HG03025 (cell line): ENCODE results near the gene SLC48A1.

Experiments used
- ATAC-seq: cut with Tn5 transposase; IDR thresholded peaks from one replicate; pipeline ENCODE4 v1.9.1; 2021; ENCODE audit warnings: mild to moderate bottlenecking, moderate library complexity; ENCODE audit not compliant: unreplicated experiment, low FRiP score

The SLC48A1 gene

GRCh38 chr12:47744005-47744651, 28.9 kb upstream of the SLC48A1 start:
- ATAC-seq, result no peak

GRCh38 chr12:47744778-47745436, 28.1 kb upstream of the SLC48A1 start:
- ATAC-seq, result no peak

GRCh38 chr12:47745485-47746041, 27.5 kb upstream of the SLC48A1 start:
- ATAC-seq, result no peak

- ATAC-seq, result no peak
Observed at GRCh38 chr12:47746073-47746472, 27.0 kb upstream of the SLC48A1 start.

- no peak for ATAC-seq
Observed at GRCh38 chr12:47746523-47746922, 26.5 kb upstream of the SLC48A1 start.

- ATAC-seq, result no peak
Observed at GRCh38 chr12:47747126-47747525, 25.9 kb upstream of the SLC48A1 start.

GRCh38 chr12:47747596-47748506, 25.2 kb upstream of the SLC48A1 start:
- no peak for ATAC-seq

- no peak for ATAC-seq
Observed at GRCh38 chr12:47748507-47748828, 24.6 kb upstream of the SLC48A1 start.

- no peak for ATAC-seq
Observed at GRCh38 chr12:47748899-47749298, 24.1 kb upstream of the SLC48A1 start.

- ATAC-seq, result no peak
Observed at GRCh38 chr12:47750229-47750798, 22.7 kb upstream of the SLC48A1 start.

GRCh38 chr12:47750916-47751470, 22.0 kb upstream of the SLC48A1 start:
- no peak for ATAC-seq

GRCh38 chr12:47751561-47751960, 21.5 kb upstream of the SLC48A1 start:
- ATAC-seq, result no peak

- ATAC-seq, result no peak
Observed at GRCh38 chr12:47752121-47752520, 20.9 kb upstream of the SLC48A1 start.

- ATAC-seq, result no peak
Observed at GRCh38 chr12:47752552-47752951, 20.5 kb upstream of the SLC48A1 start.

- no peak for ATAC-seq
Observed at GRCh38 chr12:47753021-47754001, 19.7 kb upstream of the SLC48A1 start.

- ATAC-seq, result no peak
Observed at GRCh38 chr12:47754126-47754525, 18.9 kb upstream of the SLC48A1 start.

GRCh38 chr12:47754881-47755280, 18.2 kb upstream of the SLC48A1 start:
- ATAC-seq, result peak; percentile 12

- ATAC-seq, result peak; percentile 55
Observed at GRCh38 chr12:47755655-47756562, 17.1 kb upstream of the SLC48A1 start.
